HG03139 (cell line): ENCODE data around the gene SEC11C.

Experiments
- ATAC-seq: cut with Tn5 transposase; IDR thresholded peaks from one replicate; pipeline ENCODE4 v1.9.1; 2021; ENCODE audit not compliant: unreplicated experiment

The SEC11C gene

GRCh38 chr18:59144483-59144882, 4.8 kb downstream of the SEC11C start:
- ATAC-seq: no peak

- ATAC-seq: no peak
Observed at GRCh38 chr18:59145055-59145454, 5.4 kb downstream of the SEC11C start.

GRCh38 chr18:59148192-59148591, 8.5 kb downstream of the SEC11C start:
- no peak for ATAC-seq

- no peak for ATAC-seq
Observed at GRCh38 chr18:59149007-59149406, 9.3 kb downstream of the SEC11C start.

- ATAC-seq: no peak
Observed at GRCh38 chr18:59149416-59149815, 9.7 kb downstream of the SEC11C start.

- ATAC-seq: no peak
Observed at GRCh38 chr18:59150236-59150635, 10.6 kb downstream of the SEC11C start.

GRCh38 chr18:59155153-59155552, 15.5 kb downstream of the SEC11C start:
- ATAC-seq: no peak

- no peak for ATAC-seq
Observed at GRCh38 chr18:59156316-59156715, 16.6 kb downstream of the SEC11C start.

GRCh38 chr18:59159265-59159664, 19.6 kb downstream of the SEC11C start:
- ATAC-seq: no peak

- no peak for ATAC-seq
Observed at GRCh38 chr18:59159986-59160385, 20.3 kb downstream of the SEC11C start.

- ATAC-seq: no peak
Observed at GRCh38 chr18:59172664-59173249, 33.1 kb downstream of the SEC11C start.

- ATAC-seq: no peak
Observed at GRCh38 chr18:59177485-59177884, 37.8 kb downstream of the SEC11C start.

- ATAC-seq: no peak
Observed at GRCh38 chr18:59180150-59180845, 40.6 kb downstream of the SEC11C start.

- ATAC-seq: no peak
Observed at GRCh38 chr18:59182673-59183072, 43.0 kb downstream of the SEC11C start.

GRCh38 chr18:59189008-59189407, 49.3 kb downstream of the SEC11C start:
- no peak for ATAC-seq

GRCh38 chr18:59189746-59190145, 50.1 kb downstream of the SEC11C start:
- ATAC-seq: no peak

- no peak for ATAC-seq
Observed at GRCh38 chr18:59196161-59196725, 56.6 kb downstream of the SEC11C start.

GRCh38 chr18:59197636-59198035, 58.0 kb downstream of the SEC11C start:
- no peak for ATAC-seq

GRCh38 chr18:59198215-59198614, 58.5 kb downstream of the SEC11C start:
- ATAC-seq: no peak

- no peak for ATAC-seq
Observed at GRCh38 chr18:59200787-59201186, 61.1 kb downstream of the SEC11C start.

GRCh38 chr18:59202258-59202820, 62.7 kb downstream of the SEC11C start:
- no peak for ATAC-seq

GRCh38 chr18:59207506-59207905, 67.8 kb downstream of the SEC11C start:
- no peak for ATAC-seq
